Stimulated activated CD4-positive, alpha-beta T cell treated with anti-CD3 and anti-CD28 coated beads, Interleukin-2, amount 100 ng/mL, for 48 hours (primary cell): ENCODE measurements around the gene FTCD.
"Not testable (repeated sequence)": the region's sequence is repeated elsewhere in the genome, so short reads cannot be mapped to it uniquely, and the experiment has no call there.

Source experiments
- DNase-seq, 2 donors: peaks; one replicate each; pipeline ENCODE4 v3.0.0-alpha.2; 2020

FTCD gene

GRCh38 chr21:46171585-46171984, 16.2 kb upstream of the FTCD start:
- no peak for DNase-seq

- not testable (repeated sequence) for DNase-seq
Observed at GRCh38 chr21:46170436-46171193, 15.2 kb upstream of the FTCD start.

GRCh38 chr21:46168659-46169386, 13.4 kb upstream of the FTCD start:
- no peak for DNase-seq

- no peak for DNase-seq
Observed at GRCh38 chr21:46168238-46168637, 12.9 kb upstream of the FTCD start.

GRCh38 chr21:46165098-46165497, 9.7 kb upstream of the FTCD start:
- DNase-seq: no peak

- no peak for DNase-seq
Observed at GRCh38 chr21:46163380-46163779, 8.0 kb upstream of the FTCD start.

GRCh38 chr21:46161633-46162592, 6.5 kb upstream of the FTCD start:
- no peak for DNase-seq

- no peak for DNase-seq
Observed at GRCh38 chr21:46160907-46161632, 5.7 kb upstream of the FTCD start.

- DNase-seq: no peak
Observed at GRCh38 chr21:46160657-46160906, 5.2 kb upstream of the FTCD start.

- DNase-seq: no peak
Observed at GRCh38 chr21:46159841-46160656, 4.7 kb upstream of the FTCD start.

GRCh38 chr21:46159390-46159789, 4.0 kb upstream of the FTCD start:
- DNase-seq: no peak

- DNase-seq: no peak
Observed at GRCh38 chr21:46158666-46159300, 3.4 kb upstream of the FTCD start.

GRCh38 chr21:46157987-46158451, 2.6 kb upstream of the FTCD start:
- no peak for DNase-seq

- DNase-seq: no peak
Observed at GRCh38 chr21:46157396-46157986, 2.1 kb upstream of the FTCD start.

GRCh38 chr21:46156678-46157077, 1.3 kb upstream of the FTCD start:
- no peak for DNase-seq

- no peak for DNase-seq
Observed at GRCh38 chr21:46156378-46156645, 933 bp upstream of the FTCD start.

GRCh38 chr21:46154955-46155513, 345 bp downstream of the FTCD start:
- DNase-seq: no peak

GRCh38 chr21:46154155-46154954, 1.0 kb downstream of the FTCD start:
- DNase-seq: no peak

GRCh38 chr21:46153247-46154154, 1.9 kb downstream of the FTCD start:
- DNase-seq: peak in 1 of 2 donors; percentile 52
